HEK293T (cell line): ENCODE data around the gene TBC1D26.
"Not testable (repeated sequence)": the region's sequence is repeated elsewhere in the genome, so short reads cannot be mapped to it uniquely, and the experiment has no call there.

ENCODE experiments used
- ARNT ChIP-seq: fragments of 450-650 bp; IDR thresholded peaks from 2 replicates; pipeline ENCODE4 v1.6.1; 2017; ENCODE audit warnings: mild to moderate bottlenecking
- BHLHE40 ChIP-seq: fragments of 450-650 bp; IDR thresholded peaks from 2 replicates; pipeline ENCODE4 v1.6.1; 2016; ENCODE audit warnings: mild to moderate bottlenecking, moderate library complexity, borderline replicate concordance
- CTBP1 ChIP-seq: fragments of 450-650 bp; IDR thresholded peaks from 2 replicates; pipeline ENCODE4 v1.6.1; 2016; ENCODE audit warnings: borderline replicate concordance
- ELF4 ChIP-seq: fragments of 450-650 bp; IDR thresholded peaks from 2 replicates; pipeline ENCODE4 v1.6.1; 2017; ENCODE audit warnings: antibody characterized with exemption
- FOXA1 ChIP-seq: fragments of 450-650 bp; IDR thresholded peaks from 2 replicates; pipeline ENCODE4 v1.6.1; 2016; ENCODE audit warnings: mild to moderate bottlenecking
- FOXK2 ChIP-seq: fragments of 450-650 bp; IDR thresholded peaks from 2 replicates; pipeline ENCODE4 v1.6.1; 2016; ENCODE audit warnings: mild to moderate bottlenecking
- FOXM1 ChIP-seq: fragments of 450-650 bp; IDR thresholded peaks from 2 replicates; pipeline ENCODE4 v1.6.1; 2017; ENCODE audit warnings: mild to moderate bottlenecking, borderline replicate concordance
- L3MBTL2 ChIP-seq: fragments of 450-650 bp; conservative IDR thresholded peaks from 2 replicates; pipeline ENCODE4 v1.6.1; 2016; ENCODE audit warnings: mild to moderate bottlenecking
- SP1 ChIP-seq: fragments of 450-650 bp; IDR thresholded peaks from 2 replicates; pipeline ENCODE4 v1.6.1; 2017
- SUZ12 ChIP-seq: fragments of 450-650 bp; IDR thresholded peaks from 2 replicates; pipeline ENCODE4 v1.6.1; 2016; ENCODE audit warnings: mild to moderate bottlenecking
- TARDBP ChIP-seq: fragments of 450-650 bp; IDR thresholded peaks from 2 replicates; pipeline ENCODE4 v1.6.1; 2016
- ZNF384 ChIP-seq: fragments of 450-650 bp; IDR thresholded peaks from 2 replicates; pipeline ENCODE4 v1.6.1; 2016

DNA sequence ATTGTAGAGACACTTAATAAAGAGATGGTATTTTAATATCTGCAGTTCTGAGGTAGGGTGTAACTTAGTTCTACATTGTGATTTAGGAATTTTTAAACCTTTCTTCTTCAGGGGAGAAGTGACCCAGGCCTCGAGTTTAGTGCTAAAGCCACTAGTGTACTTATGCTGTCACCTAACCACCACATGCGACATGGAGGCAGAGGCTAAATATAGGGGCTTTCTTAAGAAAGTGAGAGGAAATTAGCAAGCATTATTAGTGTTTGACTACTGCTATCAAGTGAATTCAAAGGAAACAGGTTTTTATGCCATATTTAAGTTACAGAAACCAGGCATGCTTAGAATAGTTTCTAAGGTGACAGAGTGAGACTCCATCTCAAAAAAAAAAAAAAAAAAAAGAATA lies 56.3 kb downstream of the TBC1D26 start:
- not testable (repeated sequence) for TF ChIP-seq FOXK2, SUZ12, ARNT, SP1, FOXA1, ELF4, ZNF384, FOXM1, BHLHE40, L3MBTL2, TARDBP, CTBP1
